WTC11 (cell line): Measurements from ENCODE around the gene TTLL10. TPM values are rescaled to one million over a fixed set of nuclear protein-coding genes. Genes with fewer than 3 reads are reported as not detected.

ENCODE experiments used
- CREM ChIP-seq: sonication (generic); formaldehyde crosslinking; IDR thresholded peaks from 2 replicates; pipeline ENCODE4 v1.8.1; 2022; ENCODE audit warnings: mild to moderate bottlenecking, missing genetic modification reagents, moderate library complexity
- FOXK1 ChIP-seq: sonication (generic); formaldehyde crosslinking; IDR thresholded peaks from 2 replicates; pipeline ENCODE4 v1.8.0; 2022; ENCODE audit warnings: mild to moderate bottlenecking, moderate library complexity, missing genetic modification reagents
- FOXP1 ChIP-seq: sonication (generic); formaldehyde crosslinking; IDR thresholded peaks from 2 replicates; pipeline ENCODE4 v1.8.0; 2022; ENCODE audit warnings: missing genetic modification reagents, mild to moderate bottlenecking, moderate library complexity, borderline replicate concordance
- IRF2 ChIP-seq: sonication (generic); formaldehyde crosslinking; IDR thresholded peaks from 2 replicates; pipeline ENCODE4 v1.8.0; 2022; ENCODE audit warnings: low read depth, missing genetic modification reagents, borderline replicate concordance
- KAT7 ChIP-seq: sonication (generic); formaldehyde crosslinking; IDR thresholded peaks from 2 replicates; pipeline ENCODE4 v1.8.1; 2023; ENCODE audit warnings: missing genetic modification reagents, mild to moderate bottlenecking, borderline replicate concordance
- NFATC4 ChIP-seq: fragments of 250-450 bp; sonication (Bioruptor Pico); IDR thresholded peaks from 2 replicates; pipeline ENCODE4 v1.9.0; 2021; ENCODE audit warnings: mild to moderate bottlenecking
- NR3C1 ChIP-seq: sonication (generic); formaldehyde crosslinking; conservative IDR thresholded peaks from 2 replicates; pipeline ENCODE4 v1.8.1; 2023; ENCODE audit warnings: low read depth, mild to moderate bottlenecking, missing genetic modification reagents
- SMAD4 ChIP-seq: sonication (generic); formaldehyde crosslinking; IDR thresholded peaks from 2 replicates; pipeline ENCODE4 v1.8.0; 2022; ENCODE audit warnings: mild to moderate bottlenecking, missing genetic modification reagents
- TCF7 ChIP-seq: sonication (generic); formaldehyde crosslinking; IDR thresholded peaks from 2 replicates; pipeline ENCODE4 v1.8.0; 2022; ENCODE audit warnings: mild to moderate bottlenecking, low read depth, missing genetic modification reagents, moderate library complexity
- TEAD4 ChIP-seq: sonication (generic); formaldehyde crosslinking; IDR thresholded peaks from 2 replicates; pipeline ENCODE4 v1.8.0; 2022; ENCODE audit warnings: mild to moderate bottlenecking, missing genetic modification reagents
- ZNF219 ChIP-seq: sonication (generic); formaldehyde crosslinking; IDR thresholded peaks from 2 replicates; pipeline ENCODE4 v1.8.0; 2023; ENCODE audit warnings: missing genetic modification reagents, mild to moderate bottlenecking, borderline replicate concordance
- ZNF317 ChIP-seq: sonication (generic); formaldehyde crosslinking; IDR thresholded peaks from 2 replicates; pipeline ENCODE4 v1.8.1; 2023; ENCODE audit warnings: low read depth, mild to moderate bottlenecking, moderate library complexity, missing genetic modification reagents, borderline replicate concordance
- ZNF671 ChIP-seq: fragments of 250-450 bp; sonication (Bioruptor Pico); IDR thresholded peaks from 2 replicates; pipeline ENCODE4 v1.8.0; 2021; ENCODE audit warnings: mild to moderate bottlenecking
- total RNA-seq: library from RNA; stranded (reverse); gene quantifications from 3 replicates; pipeline ENCODE4 v1.2.3, GENCODE V29; 2021
- TF ChIP-seq, protein P1 (sequence below): sonication (generic); formaldehyde crosslinking; IDR thresholded peaks from 2 replicates; pipeline ENCODE4 v1.8.0; 2023; ENCODE audit warnings: missing genetic modification reagents, mild to moderate bottlenecking, borderline replicate concordance
- TF ChIP-seq, protein P2 (sequence below): fragments of 250-450 bp; sonication (Bioruptor Pico); IDR thresholded peaks from 2 replicates; pipeline ENCODE4 v2.1.2; 2022; ENCODE audit warnings: mild to moderate bottlenecking, moderate library complexity
- TF ChIP-seq, protein P3 (sequence below): sonication (generic); formaldehyde crosslinking; IDR thresholded peaks from 2 replicates; pipeline ENCODE4 v1.8.1; 2022; ENCODE audit warnings: low read depth, missing genetic modification reagents, borderline replicate concordance
- TF ChIP-seq, protein P4 (sequence below): sonication (generic); formaldehyde crosslinking; IDR thresholded peaks from 2 replicates; pipeline ENCODE4 v1.8.0; 2023; ENCODE audit warnings: missing genetic modification reagents
- TF ChIP-seq, protein P5 (sequence below): sonication (generic); formaldehyde crosslinking; conservative IDR thresholded peaks from 2 replicates; pipeline ENCODE4 v1.8.1; 2022; ENCODE audit warnings: mild to moderate bottlenecking, missing genetic modification reagents
- TF ChIP-seq, protein P6 (sequence below): fragments of 200-600 bp; IDR thresholded peaks from 2 replicates; pipeline ENCODE4 v1.8.0; 2022; ENCODE audit warnings: antibody characterized with exemption
- TF ChIP-seq, protein P7 (sequence below): sonication (generic); formaldehyde crosslinking; IDR thresholded peaks from 2 replicates; pipeline ENCODE4 v1.8.1; 2023; ENCODE audit warnings: mild to moderate bottlenecking, missing genetic modification reagents, moderate library complexity
- TF ChIP-seq, protein P8 (sequence below): sonication (generic); formaldehyde crosslinking; IDR thresholded peaks from 2 replicates; pipeline ENCODE4 v1.8.0; 2022; ENCODE audit warnings: mild to moderate bottlenecking, missing genetic modification reagents
- TF ChIP-seq, protein P9 (sequence below): sonication (generic); formaldehyde crosslinking; IDR thresholded peaks from 2 replicates; pipeline ENCODE4 v1.8.0; 2022; ENCODE audit warnings: mild to moderate bottlenecking, missing genetic modification reagents
- TF ChIP-seq, protein P10 (sequence below): sonication (generic); formaldehyde crosslinking; IDR thresholded peaks from 2 replicates; pipeline ENCODE4 v1.8.1; 2022; ENCODE audit warnings: low read depth, mild to moderate bottlenecking, moderate library complexity, missing genetic modification reagents, borderline replicate concordance

The TTLL10 gene
- total RNA-seq, 1 experiment from 2014 or later, result 1.1 TPM

DNA sequence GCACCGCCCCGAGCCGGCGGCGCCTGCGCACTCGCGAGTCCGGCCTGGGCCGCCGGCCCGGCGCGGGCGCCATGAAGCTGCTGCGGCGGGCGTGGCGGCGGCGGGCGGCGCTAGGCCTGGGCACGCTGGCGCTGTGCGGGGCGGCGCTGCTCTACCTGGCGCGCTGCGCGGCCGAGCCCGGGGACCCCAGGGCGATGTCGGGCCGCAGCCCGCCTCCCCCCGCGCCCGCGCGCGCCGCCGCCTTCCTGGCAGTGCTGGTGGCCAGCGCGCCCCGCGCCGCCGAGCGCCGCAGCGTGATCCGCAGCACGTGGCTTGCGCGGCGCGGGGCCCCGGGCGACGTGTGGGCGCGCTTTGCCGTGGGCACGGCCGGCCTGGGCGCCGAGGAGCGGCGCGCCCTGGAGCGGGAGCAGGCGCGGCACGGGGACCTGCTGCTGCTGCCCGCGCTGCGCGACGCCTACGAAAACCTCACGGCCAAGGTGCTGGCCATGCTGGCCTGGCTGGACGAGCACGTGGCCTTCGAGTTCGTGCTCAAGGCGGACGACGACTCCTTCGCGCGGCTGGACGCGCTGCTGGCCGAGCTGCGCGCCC is 58.6 kb downstream of the TTLL10 start, which contains the start of gene B3GALT6 (continued):
- TF ChIP-seq, protein P1, sequence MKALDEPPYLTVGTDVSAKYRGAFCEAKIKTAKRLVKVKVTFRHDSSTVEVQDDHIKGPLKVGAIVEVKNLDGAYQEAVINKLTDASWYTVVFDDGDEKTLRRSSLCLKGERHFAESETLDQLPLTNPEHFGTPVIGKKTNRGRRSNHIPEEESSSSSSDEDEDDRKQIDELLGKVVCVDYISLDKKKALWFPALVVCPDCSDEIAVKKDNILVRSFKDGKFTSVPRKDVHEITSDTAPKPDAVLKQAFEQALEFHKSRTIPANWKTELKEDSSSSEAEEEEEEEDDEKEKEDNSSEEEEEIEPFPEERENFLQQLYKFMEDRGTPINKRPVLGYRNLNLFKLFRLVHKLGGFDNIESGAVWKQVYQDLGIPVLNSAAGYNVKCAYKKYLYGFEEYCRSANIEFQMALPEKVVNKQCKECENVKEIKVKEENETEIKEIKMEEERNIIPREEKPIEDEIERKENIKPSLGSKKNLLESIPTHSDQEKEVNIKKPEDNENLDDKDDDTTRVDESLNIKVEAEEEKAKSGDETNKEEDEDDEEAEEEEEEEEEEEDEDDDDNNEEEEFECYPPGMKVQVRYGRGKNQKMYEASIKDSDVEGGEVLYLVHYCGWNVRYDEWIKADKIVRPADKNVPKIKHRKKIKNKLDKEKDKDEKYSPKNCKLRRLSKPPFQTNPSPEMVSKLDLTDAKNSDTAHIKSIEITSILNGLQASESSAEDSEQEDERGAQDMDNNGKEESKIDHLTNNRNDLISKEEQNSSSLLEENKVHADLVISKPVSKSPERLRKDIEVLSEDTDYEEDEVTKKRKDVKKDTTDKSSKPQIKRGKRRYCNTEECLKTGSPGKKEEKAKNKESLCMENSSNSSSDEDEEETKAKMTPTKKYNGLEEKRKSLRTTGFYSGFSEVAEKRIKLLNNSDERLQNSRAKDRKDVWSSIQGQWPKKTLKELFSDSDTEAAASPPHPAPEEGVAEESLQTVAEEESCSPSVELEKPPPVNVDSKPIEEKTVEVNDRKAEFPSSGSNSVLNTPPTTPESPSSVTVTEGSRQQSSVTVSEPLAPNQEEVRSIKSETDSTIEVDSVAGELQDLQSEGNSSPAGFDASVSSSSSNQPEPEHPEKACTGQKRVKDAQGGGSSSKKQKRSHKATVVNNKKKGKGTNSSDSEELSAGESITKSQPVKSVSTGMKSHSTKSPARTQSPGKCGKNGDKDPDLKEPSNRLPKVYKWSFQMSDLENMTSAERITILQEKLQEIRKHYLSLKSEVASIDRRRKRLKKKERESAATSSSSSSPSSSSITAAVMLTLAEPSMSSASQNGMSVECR (CRISPR knock-in tag), result peak; percentile 93; the same call in 1 of the 2 replicates
- TF ChIP-seq, protein P2, sequence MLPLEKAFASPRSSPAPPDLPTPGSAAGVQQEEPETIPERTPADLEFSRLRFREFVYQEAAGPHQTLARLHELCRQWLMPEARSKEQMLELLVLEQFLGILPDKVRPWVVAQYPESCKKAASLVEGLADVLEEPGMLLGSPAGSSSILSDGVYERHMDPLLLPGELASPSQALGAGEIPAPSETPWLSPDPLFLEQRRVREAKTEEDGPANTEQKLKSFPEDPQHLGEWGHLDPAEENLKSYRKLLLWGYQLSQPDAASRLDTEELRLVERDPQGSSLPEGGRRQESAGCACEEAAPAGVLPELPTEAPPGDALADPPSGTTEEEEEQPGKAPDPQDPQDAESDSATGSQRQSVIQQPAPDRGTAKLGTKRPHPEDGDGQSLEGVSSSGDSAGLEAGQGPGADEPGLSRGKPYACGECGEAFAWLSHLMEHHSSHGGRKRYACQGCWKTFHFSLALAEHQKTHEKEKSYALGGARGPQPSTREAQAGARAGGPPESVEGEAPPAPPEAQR (CRISPR knock-in tag), result no peak
- TF ChIP-seq ZNF317 (0 out of 2 replicates have a peak, but pooled peaks have one; percentile 9), TEAD4 (peak; percentile 92; the same call in 1 of the 2 replicates), ZNF671 (CRISPR knock-in tag) (no peak), SMAD4 (CRISPR knock-in tag) (peak; percentile 77; the same call in 1 of the 2 replicates), NFATC4 (CRISPR knock-in tag) (no peak), TCF7 (CRISPR knock-in tag) (peak; percentile 98), NR3C1 (no peak), IRF2 (peak; percentile 91), CREM (peak; percentile 83; the same call in 1 of the 2 replicates), FOXP1 (CRISPR knock-in tag) (peak; percentile 98), KAT7 (CRISPR knock-in tag) (no peak), ZNF219 (CRISPR knock-in tag) (peak; percentile 93), FOXK1 (peak; percentile 77; the same call in 1 of the 2 replicates)
- TF ChIP-seq, protein P3, sequence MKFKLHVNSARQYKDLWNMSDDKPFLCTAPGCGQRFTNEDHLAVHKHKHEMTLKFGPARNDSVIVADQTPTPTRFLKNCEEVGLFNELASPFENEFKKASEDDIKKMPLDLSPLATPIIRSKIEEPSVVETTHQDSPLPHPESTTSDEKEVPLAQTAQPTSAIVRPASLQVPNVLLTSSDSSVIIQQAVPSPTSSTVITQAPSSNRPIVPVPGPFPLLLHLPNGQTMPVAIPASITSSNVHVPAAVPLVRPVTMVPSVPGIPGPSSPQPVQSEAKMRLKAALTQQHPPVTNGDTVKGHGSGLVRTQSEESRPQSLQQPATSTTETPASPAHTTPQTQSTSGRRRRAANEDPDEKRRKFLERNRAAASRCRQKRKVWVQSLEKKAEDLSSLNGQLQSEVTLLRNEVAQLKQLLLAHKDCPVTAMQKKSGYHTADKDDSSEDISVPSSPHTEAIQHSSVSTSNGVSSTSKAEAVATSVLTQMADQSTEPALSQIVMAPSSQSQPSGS (CRISPR knock-in tag), result 0 out of 2 replicates have a peak, but pooled peaks have one; percentile 33
- TF ChIP-seq, protein P4, sequence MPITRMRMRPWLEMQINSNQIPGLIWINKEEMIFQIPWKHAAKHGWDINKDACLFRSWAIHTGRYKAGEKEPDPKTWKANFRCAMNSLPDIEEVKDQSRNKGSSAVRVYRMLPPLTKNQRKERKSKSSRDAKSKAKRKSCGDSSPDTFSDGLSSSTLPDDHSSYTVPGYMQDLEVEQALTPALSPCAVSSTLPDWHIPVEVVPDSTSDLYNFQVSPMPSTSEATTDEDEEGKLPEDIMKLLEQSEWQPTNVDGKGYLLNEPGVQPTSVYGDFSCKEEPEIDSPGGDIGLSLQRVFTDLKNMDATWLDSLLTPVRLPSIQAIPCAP (CRISPR knock-in tag), result peak; percentile 86; the same call in 1 of the 2 replicates
- TF ChIP-seq, protein P5, sequence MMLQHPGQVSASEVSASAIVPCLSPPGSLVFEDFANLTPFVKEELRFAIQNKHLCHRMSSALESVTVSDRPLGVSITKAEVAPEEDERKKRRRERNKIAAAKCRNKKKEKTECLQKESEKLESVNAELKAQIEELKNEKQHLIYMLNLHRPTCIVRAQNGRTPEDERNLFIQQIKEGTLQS (CRISPR knock-in tag), result no peak
- TF ChIP-seq, protein P6, sequence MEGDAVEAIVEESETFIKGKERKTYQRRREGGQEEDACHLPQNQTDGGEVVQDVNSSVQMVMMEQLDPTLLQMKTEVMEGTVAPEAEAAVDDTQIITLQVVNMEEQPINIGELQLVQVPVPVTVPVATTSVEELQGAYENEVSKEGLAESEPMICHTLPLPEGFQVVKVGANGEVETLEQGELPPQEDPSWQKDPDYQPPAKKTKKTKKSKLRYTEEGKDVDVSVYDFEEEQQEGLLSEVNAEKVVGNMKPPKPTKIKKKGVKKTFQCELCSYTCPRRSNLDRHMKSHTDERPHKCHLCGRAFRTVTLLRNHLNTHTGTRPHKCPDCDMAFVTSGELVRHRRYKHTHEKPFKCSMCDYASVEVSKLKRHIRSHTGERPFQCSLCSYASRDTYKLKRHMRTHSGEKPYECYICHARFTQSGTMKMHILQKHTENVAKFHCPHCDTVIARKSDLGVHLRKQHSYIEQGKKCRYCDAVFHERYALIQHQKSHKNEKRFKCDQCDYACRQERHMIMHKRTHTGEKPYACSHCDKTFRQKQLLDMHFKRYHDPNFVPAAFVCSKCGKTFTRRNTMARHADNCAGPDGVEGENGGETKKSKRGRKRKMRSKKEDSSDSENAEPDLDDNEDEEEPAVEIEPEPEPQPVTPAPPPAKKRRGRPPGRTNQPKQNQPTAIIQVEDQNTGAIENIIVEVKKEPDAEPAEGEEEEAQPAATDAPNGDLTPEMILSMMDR, result no peak
- TF ChIP-seq, protein P7, sequence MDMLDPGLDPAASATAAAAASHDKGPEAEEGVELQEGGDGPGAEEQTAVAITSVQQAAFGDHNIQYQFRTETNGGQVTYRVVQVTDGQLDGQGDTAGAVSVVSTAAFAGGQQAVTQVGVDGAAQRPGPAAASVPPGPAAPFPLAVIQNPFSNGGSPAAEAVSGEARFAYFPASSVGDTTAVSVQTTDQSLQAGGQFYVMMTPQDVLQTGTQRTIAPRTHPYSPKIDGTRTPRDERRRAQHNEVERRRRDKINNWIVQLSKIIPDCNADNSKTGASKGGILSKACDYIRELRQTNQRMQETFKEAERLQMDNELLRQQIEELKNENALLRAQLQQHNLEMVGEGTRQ (CRISPR knock-in tag), result no peak
- TF ChIP-seq, protein P8, sequence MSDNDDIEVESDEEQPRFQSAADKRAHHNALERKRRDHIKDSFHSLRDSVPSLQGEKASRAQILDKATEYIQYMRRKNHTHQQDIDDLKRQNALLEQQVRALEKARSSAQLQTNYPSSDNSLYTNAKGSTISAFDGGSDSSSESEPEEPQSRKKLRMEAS (CRISPR knock-in tag), result peak; percentile 77; the same call in 1 of the 2 replicates
- TF ChIP-seq, protein P9, sequence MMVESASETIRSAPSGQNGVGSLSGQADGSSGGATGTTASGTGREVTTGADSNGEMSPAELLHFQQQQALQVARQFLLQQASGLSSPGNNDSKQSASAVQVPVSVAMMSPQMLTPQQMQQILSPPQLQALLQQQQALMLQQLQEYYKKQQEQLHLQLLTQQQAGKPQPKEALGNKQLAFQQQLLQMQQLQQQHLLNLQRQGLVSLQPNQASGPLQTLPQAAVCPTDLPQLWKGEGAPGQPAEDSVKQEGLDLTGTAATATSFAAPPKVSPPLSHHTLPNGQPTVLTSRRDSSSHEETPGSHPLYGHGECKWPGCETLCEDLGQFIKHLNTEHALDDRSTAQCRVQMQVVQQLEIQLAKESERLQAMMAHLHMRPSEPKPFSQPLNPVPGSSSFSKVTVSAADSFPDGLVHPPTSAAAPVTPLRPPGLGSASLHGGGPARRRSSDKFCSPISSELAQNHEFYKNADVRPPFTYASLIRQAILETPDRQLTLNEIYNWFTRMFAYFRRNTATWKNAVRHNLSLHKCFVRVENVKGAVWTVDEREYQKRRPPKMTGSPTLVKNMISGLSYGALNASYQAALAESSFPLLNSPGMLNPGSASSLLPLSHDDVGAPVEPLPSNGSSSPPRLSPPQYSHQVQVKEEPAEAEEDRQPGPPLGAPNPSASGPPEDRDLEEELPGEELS (CRISPR knock-in tag), result peak; percentile 95
- TF ChIP-seq, protein P10, sequence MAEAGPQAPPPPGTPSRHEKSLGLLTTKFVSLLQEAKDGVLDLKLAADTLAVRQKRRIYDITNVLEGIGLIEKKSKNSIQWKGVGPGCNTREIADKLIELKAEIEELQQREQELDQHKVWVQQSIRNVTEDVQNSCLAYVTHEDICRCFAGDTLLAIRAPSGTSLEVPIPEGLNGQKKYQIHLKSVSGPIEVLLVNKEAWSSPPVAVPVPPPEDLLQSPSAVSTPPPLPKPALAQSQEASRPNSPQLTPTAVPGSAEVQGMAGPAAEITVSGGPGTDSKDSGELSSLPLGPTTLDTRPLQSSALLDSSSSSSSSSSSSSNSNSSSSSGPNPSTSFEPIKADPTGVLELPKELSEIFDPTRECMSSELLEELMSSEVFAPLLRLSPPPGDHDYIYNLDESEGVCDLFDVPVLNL (CRISPR knock-in tag), result peak; percentile 76; the same call in 1 of the 2 replicates
